CD14-positive monocyte (primary cell): ENCODE results near the gene RAB14. TPM values are rescaled to one million over a fixed set of nuclear protein-coding genes. Genes with fewer than 3 reads are reported as not detected.
A peak's percentile ranks its signal among the peaks of the same experiment; 100 is the strongest.
"Not testable (repeated sequence)": the region's sequence is repeated elsewhere in the genome, so short reads cannot be mapped to it uniquely, and the experiment has no call there.

Source experiments
- DNase-seq, 3 donors: peaks; one replicate each; pipeline ENCODE4 v3.0.0-alpha.2; 2011 to 2022
- H2AFZ ChIP-seq: 2 replicates; pipeline ENCODE4 v1.6.0; 2012; ENCODE audit warnings: mild to moderate bottlenecking, low read depth, low read length, inconsistent platforms; ENCODE audit not compliant: insufficient read depth, poor library complexity, severe bottlenecking
- H3K27ac ChIP-seq, 2 donors: 1 replicate in 1 of 2; 2 replicates in 1 of 2; pipeline ENCODE4 v1.5.1; 2012 to 2013; ENCODE audit warnings: low read length in 2 of 2, control low read depth in 1 of 2, inconsistent platforms in 1 of 2, low read depth in 1 of 2, mild to moderate bottlenecking in 1 of 2
- H3K27me3 ChIP-seq, 2 donors: one replicate each; pipeline versions ENCODE4 v1.6.0 to v1.6.1; 2011 to 2013; ENCODE audit warnings: low read length in 2 of 2; ENCODE audit not compliant: control insufficient read depth in 2 of 2, insufficient read depth in 2 of 2
- H3K36me3 ChIP-seq, 2 donors: replicated peaks in 1 of 2; 1 replicate in 1 of 2; 2 replicates in 1 of 2; pipeline versions ENCODE4 v1.5.1 to v1.6.1; 2012 to 2013; ENCODE audit warnings: low read length in 2 of 2, control low read depth in 1 of 2, inconsistent platforms in 1 of 2, mild to moderate bottlenecking in 1 of 2; ENCODE audit not compliant: insufficient read depth in 2 of 2, control insufficient read depth in 1 of 2
- H3K4me1 ChIP-seq, 2 donors: 1 replicate in 1 of 2; 2 replicates in 1 of 2; pipeline versions ENCODE4 v1.5.1 to v1.6.1; 2012 to 2013; ENCODE audit warnings: low read length in 2 of 2, control low read depth in 1 of 2, inconsistent platforms in 1 of 2, mild to moderate bottlenecking in 1 of 2, moderate library complexity in 1 of 2; ENCODE audit not compliant: insufficient read depth in 2 of 2, control insufficient read depth in 1 of 2
- H3K4me2 ChIP-seq: replicated peaks from 2 replicates; pipeline ENCODE3; 2012; ENCODE audit warnings: low read length, moderate library complexity, mild to moderate bottlenecking; ENCODE audit not compliant: poor library complexity, severe bottlenecking; ENCODE audit errors: extremely low read depth
- H3K4me3 ChIP-seq, 3 experiments: fragments of 200-600 bp in 1 of 3; sonication (generic) in 1 of 3; replicated peaks in 1 of 3; 1 replicate in 2 of 3; 2 replicates in 1 of 3; pipeline ENCODE4 v1.5.1; 2011 to 2013; ENCODE audit warnings: low read length in 3 of 3, mild to moderate bottlenecking in 3 of 3, control low read depth in 2 of 3, low read depth in 2 of 3, inconsistent platforms in 1 of 3, moderate library complexity in 1 of 3
- H3K79me2 ChIP-seq: 2 replicates; pipeline ENCODE4 v1.6.0; 2012; ENCODE audit warnings: mild to moderate bottlenecking, control low read depth, inconsistent platforms, low read length, moderate library complexity; ENCODE audit not compliant: insufficient read depth
- H3K9ac ChIP-seq: 2 replicates; pipeline ENCODE4 v1.6.0; 2017; ENCODE audit warnings: low read length, mild to moderate bottlenecking; ENCODE audit not compliant: insufficient read depth, poor library complexity, severe bottlenecking
- H3K9me3 ChIP-seq, 2 donors: replicated peaks in 1 of 2; 1 replicate in 1 of 2; 2 replicates in 1 of 2; pipeline versions ENCODE4 v1.5.1 to v1.6.1; 2012 to 2013; ENCODE audit warnings: low read length in 2 of 2, control low read depth in 1 of 2; ENCODE audit not compliant: control insufficient read depth in 1 of 2, insufficient read depth in 1 of 2
- H4K20me1 ChIP-seq: 2 replicates; pipeline ENCODE4 v1.6.0; 2012; ENCODE audit warnings: mild to moderate bottlenecking, low read length, control low read depth, moderate library complexity; ENCODE audit not compliant: insufficient read depth
- H3K27ac Mint-ChIP-seq, 7 donors: one replicate each; pipeline ENCODE4 v1.8.0; 2020; ENCODE audit warnings: mild to moderate bottlenecking in 7 of 7, mixed read lengths in 7 of 7, moderate library complexity in 6 of 7, inconsistent platforms in 2 of 7
- H3K27me3 Mint-ChIP-seq, 3 donors: one replicate each; pipeline ENCODE4 v1.8.0; 2021 to 2022; ENCODE audit warnings: low read depth in 3 of 3, mild to moderate bottlenecking in 3 of 3, mixed read lengths in 3 of 3, moderate library complexity in 3 of 3, inconsistent platforms in 1 of 3
- H3K36me3 Mint-ChIP-seq, 2 donors: one replicate each; pipeline ENCODE4 v1.8.0; 2020; ENCODE audit warnings: mixed read lengths in 2 of 2, inconsistent platforms in 1 of 2, mild to moderate bottlenecking in 1 of 2
- H3K4me1 Mint-ChIP-seq: one replicate; pipeline ENCODE4 v1.8.0; 2020; ENCODE audit warnings: mild to moderate bottlenecking, mixed read lengths
- H3K4me3 Mint-ChIP-seq, 2 donors: one replicate each; pipeline ENCODE4 v1.8.0; 2020; ENCODE audit warnings: mild to moderate bottlenecking in 2 of 2, mixed read lengths in 2 of 2, moderate library complexity in 1 of 2
- H3K9me3 Mint-ChIP-seq, 7 donors: one replicate each; pipeline ENCODE4 v1.8.0; 2020 to 2022; ENCODE audit warnings: mixed read lengths in 7 of 7, mild to moderate bottlenecking in 6 of 7, moderate library complexity in 6 of 7, inconsistent platforms in 2 of 7
- CTCF ChIP-seq: fragments of 200-600 bp; IDR thresholded peaks from one replicate; pipeline ENCODE4 v1.8.0; 2022; ENCODE audit warnings: antibody characterized with exemption, mild to moderate bottlenecking
- WGBS: methylation state at CpG from one replicate; pipeline ENCODE4 v1.1.5; 2013; ENCODE audit warnings: missing lambda C conversion rate; ENCODE audit not compliant: insufficient coverage; 5-methylcytosine and 5-hydroxymethylcytosine counted together
- intact Hi-C, 2 donors: fragments of 100-400 bp; cut with micrococcal nuclease; formaldehyde crosslinking; loops; one replicate each; pipeline versions ENCODE4 v1.15.0 to v1.15.1; 2023
- polyA plus RNA-seq, 3 donors: library from polyadenylated mRNA; depleted of rRNA in 1 of 3; unstranded in 2 of 3; stranded (reverse) in 1 of 3; fragments of 300-500 nt in 2 of 3; fragments of >200 nt in 1 of 3; fragmentation: Illumina TruSeq in 2 of 3; gene quantifications; 1 replicate in 2 of 3; 2 replicates in 1 of 3; pipeline ENCODE4 v1.2.3, GENCODE V29; 2012 to 2021

Gene RAB14
- polyA plus RNA-seq, 3 donors: 23.1 to 60.0 (median 44.4) TPM

GRCh38 chr9:121182101-121182836 is 19.4 kb downstream of the RAB14 start:
- Mint-ChIP-seq H3K4me3 (no peak overlapping the region), H3K4me1 (peaks cover 29% of the 10 kb centered on the region), H3K9me3 (no peaks in the 10 kb centered on the region), H3K36me3 (peaks cover 58 to 72% of the 10 kb centered on the region in 2 donors), H3K27me3 (no peaks in the 10 kb centered on the region), H3K27ac (no peak overlapping the region)
- H3K27me3 ChIP-seq: no peaks in the 10 kb centered on the region
- peak overlapping the region in 1 of 2 donors; percentile 70 for H3K27ac ChIP-seq
- 100% methylated on average over 2 of the region's 3 CpGs for WGBS
- no peak for DNase-seq
- H3K36me3 ChIP-seq: peaks cover 52 to 80% of the 10 kb centered on the region in 2 donors
- no peak overlapping the region for H3K9ac ChIP-seq
- no peak for TF ChIP-seq CTCF
- peaks cover 71% of the 10 kb centered on the region for H3K79me2 ChIP-seq
- no peak overlapping the region for H2AFZ ChIP-seq
- intact Hi-C loops: no loop called here
- no peak overlapping the region for H3K4me2 ChIP-seq
- no peak overlapping the region for H3K4me3 ChIP-seq
- H3K4me1 ChIP-seq: peaks cover 16 to 23% of the 10 kb centered on the region in 2 donors
- no peaks in the 10 kb centered on the region for H3K9me3 ChIP-seq
- H4K20me1 ChIP-seq: peaks cover 89% of the 10 kb centered on the region

- H3K4me1 ChIP-seq: peaks cover 5 to 11% of the 10 kb centered on the region in 2 donors
- H3K27ac ChIP-seq: no peak overlapping the region
- TF ChIP-seq CTCF: no peak
- H3K9ac ChIP-seq: no peak overlapping the region
- peaks cover 76% of the 10 kb centered on the region for H4K20me1 ChIP-seq
- peaks cover 67 to 90% of the 10 kb centered on the region in 2 donors for H3K36me3 ChIP-seq
- Mint-ChIP-seq H3K4me1 (peaks cover 18% of the 10 kb centered on the region), H3K36me3 (peaks cover 72 to 78% of the 10 kb centered on the region in 2 donors), H3K27ac (peak overlapping the region in 1 of 7 donors; percentile 66), H3K9me3 (no peaks in the 10 kb centered on the region), H3K4me3 (no peak overlapping the region), H3K27me3 (no peaks in the 10 kb centered on the region)
- no peak overlapping the region for H3K4me2 ChIP-seq
- intact Hi-C loops: no loop called here
- 100% methylated on average over 1 of the region's 3 CpGs for WGBS
- peaks cover 49% of the 10 kb centered on the region for H3K79me2 ChIP-seq
- no peaks in the 10 kb centered on the region for H3K27me3 ChIP-seq
- H2AFZ ChIP-seq: no peak overlapping the region
- DNase-seq: no peak
- no peaks in the 10 kb centered on the region for H3K9me3 ChIP-seq
- H3K4me3 ChIP-seq: no peak overlapping the region
Observed at GRCh38 chr9:121179930-121180681, 21.6 kb downstream of the RAB14 start.

- peaks cover 75% of the 10 kb centered on the region for H4K20me1 ChIP-seq
- DNase-seq, H3K9me3 ChIP-seq, H3K4me2 ChIP-seq, H3K9ac ChIP-seq, H3K4me3 ChIP-seq, H2AFZ ChIP-seq, H3K27me3 Mint-ChIP-seq, H3K27ac ChIP-seq, intact Hi-C loops, H3K4me3 Mint-ChIP-seq, H3K4me1 ChIP-seq, H3K27me3 ChIP-seq, H3K9me3 Mint-ChIP-seq, H3K27ac Mint-ChIP-seq: not testable (repeated sequence)
- Mint-ChIP-seq H3K36me3 (peaks cover 77 to 82% of the 10 kb centered on the region in 2 donors), H3K4me1 (peaks cover 12% of the 10 kb centered on the region)
- no CpG with 5 or more reads among the region's 1 CpG for WGBS
- H3K36me3 ChIP-seq: peaks cover 75 to 96% of the 10 kb centered on the region in 2 donors
- peaks cover 42% of the 10 kb centered on the region for H3K79me2 ChIP-seq
Observed at GRCh38 chr9:121179373-121179721, 22.3 kb downstream of the RAB14 start.
